Endodermal cell (in vitro differentiated cells): ENCODE measurements around the gene TXN2. TPM values are rescaled to one million over a fixed set of nuclear protein-coding genes. Genes with fewer than 3 reads are reported as not detected.
A peak's percentile ranks its signal among the peaks of the same experiment; 100 is the strongest.

Experiments used
- DNase-seq: peaks from one replicate; pipeline ENCODE4 v3.0.0-alpha.2; 2017
- H3K27ac ChIP-seq: 2 replicates; pipeline ENCODE4 v1.5.1; 2013; ENCODE audit warnings: mild to moderate bottlenecking, low read depth, low read length, moderate library complexity
- H3K27me3 ChIP-seq: 2 replicates; pipeline ENCODE4 v1.6.1; 2013; ENCODE audit warnings: mild to moderate bottlenecking, low read length, moderate library complexity; ENCODE audit not compliant: insufficient read depth, control insufficient read depth, poor library complexity, severe bottlenecking
- H3K36me3 ChIP-seq: 2 replicates; pipeline ENCODE4 v1.7.0; 2013; ENCODE audit warnings: mild to moderate bottlenecking, low read length, moderate library complexity; ENCODE audit not compliant: control insufficient read depth, insufficient read depth
- H3K4me1 ChIP-seq: one replicate; pipeline ENCODE4 v1.7.0; 2013; ENCODE audit warnings: low read length; ENCODE audit not compliant: control insufficient read depth, insufficient read depth
- H3K4me3 ChIP-seq: 2 replicates; pipeline ENCODE4 v1.5.1; 2013; ENCODE audit warnings: mild to moderate bottlenecking, low read length, moderate library complexity
- H3K9ac ChIP-seq: 2 replicates; pipeline ENCODE4 v1.6.1; 2013; ENCODE audit warnings: mild to moderate bottlenecking, low read length, moderate library complexity; ENCODE audit not compliant: poor library complexity, severe bottlenecking; ENCODE audit errors: extremely low read depth
- H3K9me3 ChIP-seq: 2 replicates; pipeline ENCODE4 v1.6.1; 2013; ENCODE audit warnings: mild to moderate bottlenecking, low read length, moderate library complexity; ENCODE audit not compliant: control insufficient read depth
- H3K27ac Mint-ChIP-seq: 2 replicates; pipeline ENCODE4 v1.8.0; 2020; ENCODE audit warnings: mixed read lengths
- H3K27me3 Mint-ChIP-seq: 2 replicates; pipeline ENCODE4 v1.8.0; 2021; ENCODE audit warnings: mild to moderate bottlenecking, mixed read lengths; ENCODE audit not compliant: insufficient read depth
- H3K36me3 Mint-ChIP-seq: 2 replicates; pipeline ENCODE4 v1.8.0; 2020; ENCODE audit warnings: low read depth, mixed read lengths
- H3K4me1 Mint-ChIP-seq: 2 replicates; pipeline ENCODE4 v1.8.0; 2020; ENCODE audit warnings: mixed read lengths
- H3K4me3 Mint-ChIP-seq: 2 replicates; pipeline ENCODE4 v1.8.0; 2020; ENCODE audit warnings: mild to moderate bottlenecking, moderate library complexity, mixed read lengths
- H3K9me3 Mint-ChIP-seq: 2 replicates; pipeline ENCODE4 v1.8.0; 2020; ENCODE audit warnings: mild to moderate bottlenecking, mixed read lengths
- WGBS, 2 experiments: methylation state at CpG; one replicate each; pipeline versions ENCODE4 v1.1.5 to v1.1.7; 2013; ENCODE audit warnings: missing lambda C conversion rate in 2 of 2, mixed read lengths in 1 of 2; ENCODE audit not compliant: insufficient coverage in 1 of 2, insufficient read length in 1 of 2; 5-methylcytosine and 5-hydroxymethylcytosine counted together
- total RNA-seq, 2 donors: library from RNA; stranded (reverse); fragmentation: NEBNext Ultra II Directional in 1 of 2; extraction: Animal tissue kit (Norgen Biotek cat#: 25700) in 1 of 2; gene quantifications; 2 replicates in 1 of 2; 3 replicates in 1 of 2; pipeline ENCODE4 v1.2.1, GENCODE V29; 2021
- TF ChIP-seq, protein P1 (sequence below): fragments of 200-600 bp; sonication (generic); conservative IDR thresholded peaks from 2 replicates; pipeline ENCODE4 v1.5.0; 2021; ENCODE audit warnings: antibody characterized with exemption, mild to moderate bottlenecking

The TXN2 gene
- total RNA-seq, 2 donors from 2014 or later, result 52.9 to 53.9 TPM

DNA sequence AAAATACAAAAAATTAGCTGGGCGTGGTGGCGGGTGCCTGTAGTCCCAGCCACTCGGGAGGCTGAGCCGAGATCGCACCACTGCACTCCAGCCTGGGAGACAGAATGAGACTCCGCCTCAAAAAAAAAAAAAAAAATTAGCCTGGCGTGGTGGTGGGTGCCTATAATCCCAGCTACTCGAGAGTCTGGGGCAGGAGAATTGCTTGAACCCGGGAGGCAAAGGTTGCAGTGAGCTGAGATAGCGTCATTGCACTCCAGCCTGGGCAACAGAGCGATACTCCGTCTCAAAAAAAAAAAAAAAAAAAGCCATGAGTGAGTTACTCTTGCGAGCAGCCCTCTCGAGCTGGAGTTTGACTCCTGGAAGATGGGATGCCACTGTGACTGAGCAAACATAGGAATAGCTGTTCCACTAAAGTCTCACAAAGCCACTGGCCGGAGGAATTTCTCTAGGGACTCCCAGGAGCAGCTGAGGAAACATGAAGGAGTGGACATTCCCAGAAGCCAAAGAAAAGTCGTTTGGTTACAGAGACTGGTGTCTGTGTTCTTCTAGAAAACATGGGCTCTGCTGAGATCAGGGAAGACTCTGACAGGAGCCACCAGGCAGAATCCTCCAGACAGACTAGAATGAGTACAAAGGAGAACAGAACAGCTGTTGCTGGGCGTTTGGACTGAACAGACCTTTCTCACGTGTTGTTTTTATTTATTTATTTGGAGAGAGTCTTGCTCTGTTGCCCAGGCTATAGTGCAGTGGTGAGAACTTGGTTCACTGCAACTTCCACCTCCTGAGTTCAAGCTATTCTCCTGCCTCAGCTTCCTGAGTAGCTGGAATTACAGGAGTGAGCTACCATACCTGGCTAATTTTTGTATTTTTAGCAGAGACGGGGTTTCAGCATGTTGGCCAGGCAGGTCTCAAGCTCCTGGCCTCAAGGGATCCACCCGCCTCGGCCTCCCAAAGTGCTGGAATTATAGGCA, 61.2 kb downstream of the TXN2 start:
- Histone ChIP-seq H3K9ac (no peak overlapping the region), H3K27me3 (no peaks in the 10 kb centered on the region), H3K36me3 (no peaks in the 10 kb centered on the region), H3K4me3 (no peak overlapping the region), H3K27ac (peak overlapping the region; percentile 22), H3K9me3 (no peaks in the 10 kb centered on the region), H3K4me1 (no peaks in the 10 kb centered on the region)
- H3K27me3 Mint-ChIP-seq, result no peaks in the 10 kb centered on the region
- H3K27ac Mint-ChIP-seq, result peak overlapping the region; percentile 37
- H3K4me3 Mint-ChIP-seq, result no peak overlapping the region
- no peaks in the 10 kb centered on the region for H3K9me3 Mint-ChIP-seq
- H3K4me1 Mint-ChIP-seq, result peaks cover 10% of the 10 kb centered on the region
- TF ChIP-seq, protein P1, sequence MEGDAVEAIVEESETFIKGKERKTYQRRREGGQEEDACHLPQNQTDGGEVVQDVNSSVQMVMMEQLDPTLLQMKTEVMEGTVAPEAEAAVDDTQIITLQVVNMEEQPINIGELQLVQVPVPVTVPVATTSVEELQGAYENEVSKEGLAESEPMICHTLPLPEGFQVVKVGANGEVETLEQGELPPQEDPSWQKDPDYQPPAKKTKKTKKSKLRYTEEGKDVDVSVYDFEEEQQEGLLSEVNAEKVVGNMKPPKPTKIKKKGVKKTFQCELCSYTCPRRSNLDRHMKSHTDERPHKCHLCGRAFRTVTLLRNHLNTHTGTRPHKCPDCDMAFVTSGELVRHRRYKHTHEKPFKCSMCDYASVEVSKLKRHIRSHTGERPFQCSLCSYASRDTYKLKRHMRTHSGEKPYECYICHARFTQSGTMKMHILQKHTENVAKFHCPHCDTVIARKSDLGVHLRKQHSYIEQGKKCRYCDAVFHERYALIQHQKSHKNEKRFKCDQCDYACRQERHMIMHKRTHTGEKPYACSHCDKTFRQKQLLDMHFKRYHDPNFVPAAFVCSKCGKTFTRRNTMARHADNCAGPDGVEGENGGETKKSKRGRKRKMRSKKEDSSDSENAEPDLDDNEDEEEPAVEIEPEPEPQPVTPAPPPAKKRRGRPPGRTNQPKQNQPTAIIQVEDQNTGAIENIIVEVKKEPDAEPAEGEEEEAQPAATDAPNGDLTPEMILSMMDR, result no peak
- WGBS, 2 experiments, result 83 to 92% methylated on average over 10 to 21 of the region's 21 CpGs
- H3K36me3 Mint-ChIP-seq, result no peaks in the 10 kb centered on the region
- DNase-seq, result no peak

DNA sequence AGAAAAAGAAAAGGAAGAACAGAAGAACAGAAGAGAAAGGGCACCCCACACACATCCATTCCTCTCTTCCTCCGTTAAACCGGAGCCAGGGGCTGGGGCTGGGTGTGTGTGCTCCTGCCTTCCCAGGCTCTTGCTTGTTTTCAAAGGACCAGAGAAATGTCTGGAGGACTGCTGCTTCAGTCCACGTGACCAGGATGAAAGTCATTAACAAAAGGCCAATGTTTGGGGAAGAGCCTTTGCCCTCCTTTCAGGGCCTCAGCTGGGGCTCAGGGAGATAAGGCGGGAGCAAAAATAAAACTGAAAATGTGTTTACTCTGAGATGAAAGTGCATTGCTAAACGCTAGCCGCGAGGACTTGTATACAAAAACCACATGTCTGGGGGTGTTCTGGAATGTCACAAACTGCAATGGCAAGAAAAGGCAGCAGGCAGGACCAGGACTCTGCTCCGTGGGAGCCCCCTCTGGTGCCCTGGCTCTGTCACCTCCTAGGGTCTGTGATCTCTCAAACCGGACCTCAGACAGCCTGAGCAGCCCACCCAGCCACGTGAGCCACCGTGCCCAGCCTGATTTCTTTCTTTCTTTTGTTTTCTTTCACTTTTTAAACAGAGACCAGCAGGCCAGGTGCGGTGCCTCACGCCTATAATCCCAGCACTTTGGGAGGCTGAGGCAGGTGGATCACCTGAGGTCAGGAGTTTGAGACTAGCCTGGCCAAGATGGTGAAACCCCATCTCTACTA, 62.1 kb downstream of the TXN2 start:
- no peak overlapping the region for H3K9ac ChIP-seq
- no peaks in the 10 kb centered on the region for H3K36me3 Mint-ChIP-seq
- no peaks in the 10 kb centered on the region for H3K4me1 ChIP-seq
- DNase-seq, result peak; percentile 69
- WGBS, 2 experiments, result 30 to 47% methylated on average over 10 to 13 of the region's 13 CpGs
- H3K9me3 ChIP-seq, result no peaks in the 10 kb centered on the region
- H3K27ac ChIP-seq, result no peak overlapping the region
- H3K36me3 ChIP-seq, result no peaks in the 10 kb centered on the region
- no peak overlapping the region for H3K4me3 Mint-ChIP-seq
- no peaks in the 10 kb centered on the region for H3K27me3 ChIP-seq
- no peak overlapping the region for H3K4me3 ChIP-seq
- H3K27me3 Mint-ChIP-seq, result no peaks in the 10 kb centered on the region
- H3K9me3 Mint-ChIP-seq, result no peaks in the 10 kb centered on the region
- H3K4me1 Mint-ChIP-seq, result peaks cover 10% of the 10 kb centered on the region
- TF ChIP-seq, protein P1, result no peak
- peak overlapping the region; percentile 71 for H3K27ac Mint-ChIP-seq

DNA sequence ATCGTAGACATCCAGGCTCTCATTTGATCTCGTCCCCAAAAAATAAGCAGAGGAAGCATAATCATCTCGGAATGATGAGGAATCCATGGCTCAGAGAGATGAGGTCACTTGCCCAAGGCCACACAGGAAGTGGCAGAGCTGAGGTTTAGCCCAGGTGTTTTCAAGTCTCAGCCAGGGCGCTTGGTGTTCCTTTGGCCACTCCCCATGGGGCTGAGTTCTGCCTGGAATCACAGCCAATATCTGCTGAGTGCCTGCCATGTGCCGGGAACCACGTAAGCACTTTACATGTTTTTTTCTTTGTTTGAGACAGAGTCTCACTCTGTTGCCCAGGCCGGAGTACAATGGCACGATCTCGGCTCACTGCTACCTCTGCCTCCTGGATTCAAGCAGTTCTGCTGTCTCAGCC, 64.2 kb downstream of the TXN2 start:
- TF ChIP-seq, protein P1, result no peak
- H3K27ac Mint-ChIP-seq, result no peak overlapping the region
- Histone ChIP-seq H3K4me1 (no peaks in the 10 kb centered on the region), H3K36me3 (no peaks in the 10 kb centered on the region), H3K4me3 (no peak overlapping the region), H3K27me3 (no peaks in the 10 kb centered on the region), H3K9me3 (no peaks in the 10 kb centered on the region), H3K27ac (no peak overlapping the region), H3K9ac (no peak overlapping the region)
- peaks cover 5% of the 10 kb centered on the region for H3K4me1 Mint-ChIP-seq
- H3K27me3 Mint-ChIP-seq, result no peaks in the 10 kb centered on the region
- H3K36me3 Mint-ChIP-seq, result no peaks in the 10 kb centered on the region
- H3K9me3 Mint-ChIP-seq, result no peaks in the 10 kb centered on the region
- 93 to 94% methylated on average over 9 of the region's 9 CpGs for WGBS, 2 experiments
- DNase-seq, result peak; percentile 61
- H3K4me3 Mint-ChIP-seq, result no peak overlapping the region

Other genes with a start within 250 kb of the TXN2 start
- 1 to 10 TPM; 2.1 to 7.9 TPM for gene APOL2, start 242.1 kb downstream of the TXN2 start, total RNA-seq
- under 1 TPM; 0.11 to 0.22 TPM for gene APOL1, start 228.5 kb downstream of the TXN2 start, total RNA-seq
- 100 to 1,000 TPM; 270 to 288 TPM for gene MYH9, start 93.7 kb downstream of the TXN2 start, total RNA-seq
- gene FOXRED2, start 25.4 kb upstream of the TXN2 start, total RNA-seq, result 10 to 100 TPM; 28.3 to 33.3 TPM
- gene EIF3D, start 47.5 kb upstream of the TXN2 start, total RNA-seq, result 100 to 1,000 TPM; 157 to 196 TPM
- gene CACNG2, start 222.1 kb upstream of the TXN2 start, total RNA-seq, result not detected